Cardiac muscle cell (in vitro differentiated cells and primary cell): Measurements from ENCODE around the gene PPIE. TPM values are rescaled to one million over a fixed set of nuclear protein-coding genes. Genes with fewer than 3 reads are reported as not detected.
"Not testable (repeated sequence)": the region's sequence is repeated elsewhere in the genome, so short reads cannot be mapped to it uniquely, and the experiment has no call there.

Experiments
- DNase-seq, 2 donors: peaks; one replicate each; pipeline versions ENCODE4 v3.0.0 to v3.0.0-alpha.2; 2010 to 2017; ENCODE audit warnings: low read depth in 1 of 2, low spot score in 1 of 2
- H3K27ac ChIP-seq: fragments of 200-600 bp; sonication (generic); 2 replicates; pipeline ENCODE4 v1.5.1; 2016
- H3K27me3 ChIP-seq: fragments of 200-600 bp; sonication (generic); 2 replicates; pipeline ENCODE4 v1.6.0; 2016; ENCODE audit warnings: control low read depth
- H3K36me3 ChIP-seq: fragments of 200-600 bp; sonication (generic); 2 replicates; pipeline ENCODE4 v1.5.1; 2016; ENCODE audit warnings: control low read depth
- H3K4me1 ChIP-seq: fragments of 200-600 bp; sonication (generic); 2 replicates; pipeline ENCODE4 v1.8.1; 2017; ENCODE audit warnings: low read depth, mild to moderate bottlenecking, mixed run types
- H3K4me3 ChIP-seq: fragments of 200-600 bp; sonication (generic); 2 replicates; pipeline ENCODE4 v1.5.1; 2016; ENCODE audit warnings: mild to moderate bottlenecking
- H3K9me3 ChIP-seq: fragments of 200-600 bp; sonication (generic); 2 replicates; pipeline ENCODE4 v1.5.1; 2017; ENCODE audit warnings: low read depth, mild to moderate bottlenecking, control low read depth
- CTCF ChIP-seq: IDR thresholded peaks from 2 replicates; pipeline ENCODE4 v1.5.1; 2012; ENCODE audit warnings: low read depth, mild to moderate bottlenecking, low read length
- polyA plus RNA-seq: library from polyadenylated mRNA; unstranded; fragments of >200 nt; fragmentation: Nextera tagmentation; extraction: Ambion mirVana; gene quantifications from 2 replicates; pipeline ENCODE4 v1.2.1, GENCODE V29; 2016
- total RNA-seq: library from RNA; depleted of rRNA; stranded (reverse); fragments of >200 nt; gene quantifications from 2 replicates; pipeline ENCODE4 v1.2.3, GENCODE V29; 2016

The PPIE gene
- total and polyA plus RNA-seq, 2 experiments from 2014 or later: 38.7 to 68.3 TPM

GRCh38 chr1:39781349-39781715, 42.6 kb downstream of the PPIE start:
- TF ChIP-seq CTCF: no peak
- no peak overlapping the region for H3K27ac ChIP-seq
- H3K27me3 ChIP-seq: peaks cover 61% of the 10 kb centered on the region
- DNase-seq: no peak
- no peak overlapping the region for H3K4me3 ChIP-seq
- H3K36me3 ChIP-seq: no peaks in the 10 kb centered on the region
- H3K9me3 ChIP-seq: no peaks in the 10 kb centered on the region
- H3K4me1 ChIP-seq: no peaks in the 10 kb centered on the region

GRCh38 chr1:39782103-39782502, 43.4 kb downstream of the PPIE start:
- Histone ChIP-seq H3K9me3 (no peaks in the 10 kb centered on the region), H3K4me3 (no peak overlapping the region), H3K36me3 (no peaks in the 10 kb centered on the region), H3K27me3 (peaks cover 68% of the 10 kb centered on the region), H3K27ac (no peak overlapping the region), H3K4me1 (no peaks in the 10 kb centered on the region)
- no peak for TF ChIP-seq CTCF
- no peak for DNase-seq

- not testable (repeated sequence) for H3K36me3 ChIP-seq, DNase-seq, H3K4me1 ChIP-seq, H3K27ac ChIP-seq, H3K9me3 ChIP-seq, H3K4me3 ChIP-seq
- peaks cover 74% of the 10 kb centered on the region for H3K27me3 ChIP-seq
These were observed 44.0 kb downstream of the PPIE start for GRCh38 chr1:39782685-39783084.

- H3K27me3 ChIP-seq: peaks cover 87% of the 10 kb centered on the region
- H3K27ac ChIP-seq, H3K9me3 ChIP-seq, H3K36me3 ChIP-seq, H3K4me1 ChIP-seq, H3K4me3 ChIP-seq, DNase-seq: not testable (repeated sequence)
These were observed 47.8 kb downstream of the PPIE start for GRCh38 chr1:39786303-39787107.

GRCh38 chr1:39787108-39787375, 48.4 kb downstream of the PPIE start:
- not testable (repeated sequence) for H3K4me3 ChIP-seq, H3K9me3 ChIP-seq, H3K36me3 ChIP-seq, H3K27ac ChIP-seq, H3K4me1 ChIP-seq, DNase-seq
- H3K27me3 ChIP-seq: peaks cover 89% of the 10 kb centered on the region

- no peak for DNase-seq
- no peak overlapping the region for H3K4me3 ChIP-seq
- H3K27ac ChIP-seq: no peak overlapping the region
- no peaks in the 10 kb centered on the region for H3K4me1 ChIP-seq
- H3K9me3 ChIP-seq: no peaks in the 10 kb centered on the region
- H3K36me3 ChIP-seq: no peaks in the 10 kb centered on the region
- no peak for TF ChIP-seq CTCF
- H3K27me3 ChIP-seq: peaks cover 89% of the 10 kb centered on the region
These were observed 48.8 kb downstream of the PPIE start for GRCh38 chr1:39787468-39787867.

GRCh38 chr1:39787964-39788363, 49.3 kb downstream of the PPIE start:
- DNase-seq, H3K4me1 ChIP-seq, H3K27ac ChIP-seq, H3K4me3 ChIP-seq, H3K36me3 ChIP-seq, H3K9me3 ChIP-seq: not testable (repeated sequence)
- H3K27me3 ChIP-seq: peaks cover 89% of the 10 kb centered on the region

- no peak for DNase-seq
- peak overlapping the region; percentile 28 for H3K4me3 ChIP-seq
- peaks cover 89% of the 10 kb centered on the region for H3K27me3 ChIP-seq
- no peaks in the 10 kb centered on the region for H3K36me3 ChIP-seq
- no peak for TF ChIP-seq CTCF
- no peaks in the 10 kb centered on the region for H3K9me3 ChIP-seq
- H3K4me1 ChIP-seq: no peaks in the 10 kb centered on the region
- H3K27ac ChIP-seq: no peak overlapping the region
These were observed 49.7 kb downstream of the PPIE start for GRCh38 chr1:39788426-39788757.
